GM19239 (cell line): ENCODE results near the gene FSHR.

Experiments used
- DNase-seq: peaks from one replicate; pipeline ENCODE4 v3.0.0; 2011; ENCODE audit warnings: low spot score; ENCODE audit not compliant: insufficient read length
- FAIRE-seq: peaks from 2 replicates; lab custom pipeline; 2011; peaks lifted over from hg19 to GRCh38; lab: Jason Lieb, UNC

Gene FSHR

GRCh38 chr2:49122107-49122506, 32.2 kb downstream of the FSHR start:
- FAIRE-seq: no peak
- DNase-seq: no peak

GRCh38 chr2:49113046-49113445, 41.3 kb downstream of the FSHR start:
- FAIRE-seq (no peak), DNase-seq (no peak)

- DNase-seq (no peak), FAIRE-seq (no peak)
Observed at GRCh38 chr2:49111456-49111855, 42.9 kb downstream of the FSHR start.

GRCh38 chr2:49111006-49111405, 43.3 kb downstream of the FSHR start:
- DNase-seq: no peak
- FAIRE-seq: no peak

GRCh38 chr2:49110571-49110970, 43.7 kb downstream of the FSHR start:
- DNase-seq (no peak), FAIRE-seq (no peak)

- FAIRE-seq (no peak), DNase-seq (no peak)
Observed at GRCh38 chr2:49108851-49109250, 45.5 kb downstream of the FSHR start.

GRCh38 chr2:49108436-49108835, 45.9 kb downstream of the FSHR start:
- no peak for FAIRE-seq
- DNase-seq: no peak

GRCh38 chr2:49105506-49105905, 48.8 kb downstream of the FSHR start:
- no peak for DNase-seq
- FAIRE-seq: no peak

GRCh38 chr2:49102146-49102545, 52.2 kb downstream of the FSHR start:
- no peak for FAIRE-seq
- no peak for DNase-seq

GRCh38 chr2:49080681-49081080, 73.6 kb downstream of the FSHR start:
- no peak for FAIRE-seq
- DNase-seq: no peak

- FAIRE-seq: no peak
- DNase-seq: no peak
Observed at GRCh38 chr2:49070716-49071115, 83.6 kb downstream of the FSHR start.

- no peak for DNase-seq
- no peak for FAIRE-seq
Observed at GRCh38 chr2:49069829-49070228, 84.5 kb downstream of the FSHR start.

GRCh38 chr2:49068613-49069012, 85.7 kb downstream of the FSHR start:
- FAIRE-seq (no peak), DNase-seq (no peak)

- DNase-seq (no peak), FAIRE-seq (no peak)
Observed at GRCh38 chr2:49067971-49068370, 86.3 kb downstream of the FSHR start.

- no peak for DNase-seq
Observed at GRCh38 chr2:49053156-49053555, 101.2 kb downstream of the FSHR start.

GRCh38 chr2:49050265-49050664, 104.0 kb downstream of the FSHR start:
- no peak for DNase-seq
- no peak for FAIRE-seq

More at GRCh38 chr2:49053156-49053555, 101.2 kb downstream of the FSHR start:
- no peak for FAIRE-seq

GRCh38 chr2:49049161-49049560, 105.2 kb downstream of the FSHR start:
- no peak for FAIRE-seq
- no peak for DNase-seq

GRCh38 chr2:49045083-49045482, 109.2 kb downstream of the FSHR start:
- DNase-seq (no peak), FAIRE-seq (no peak)

GRCh38 chr2:49044350-49045079, 109.8 kb downstream of the FSHR start:
- no peak for FAIRE-seq
- DNase-seq: no peak

- no peak for DNase-seq
- no peak for FAIRE-seq
Observed at GRCh38 chr2:49043405-49043982, 110.8 kb downstream of the FSHR start.

GRCh38 chr2:49042488-49042887, 111.8 kb downstream of the FSHR start:
- no peak for FAIRE-seq
- DNase-seq: no peak

GRCh38 chr2:49041061-49041460, 113.3 kb downstream of the FSHR start:
- FAIRE-seq: no peak
- DNase-seq: no peak
